ENCODE data around the gene SSTR3.

SSTR3 gene

DNA sequence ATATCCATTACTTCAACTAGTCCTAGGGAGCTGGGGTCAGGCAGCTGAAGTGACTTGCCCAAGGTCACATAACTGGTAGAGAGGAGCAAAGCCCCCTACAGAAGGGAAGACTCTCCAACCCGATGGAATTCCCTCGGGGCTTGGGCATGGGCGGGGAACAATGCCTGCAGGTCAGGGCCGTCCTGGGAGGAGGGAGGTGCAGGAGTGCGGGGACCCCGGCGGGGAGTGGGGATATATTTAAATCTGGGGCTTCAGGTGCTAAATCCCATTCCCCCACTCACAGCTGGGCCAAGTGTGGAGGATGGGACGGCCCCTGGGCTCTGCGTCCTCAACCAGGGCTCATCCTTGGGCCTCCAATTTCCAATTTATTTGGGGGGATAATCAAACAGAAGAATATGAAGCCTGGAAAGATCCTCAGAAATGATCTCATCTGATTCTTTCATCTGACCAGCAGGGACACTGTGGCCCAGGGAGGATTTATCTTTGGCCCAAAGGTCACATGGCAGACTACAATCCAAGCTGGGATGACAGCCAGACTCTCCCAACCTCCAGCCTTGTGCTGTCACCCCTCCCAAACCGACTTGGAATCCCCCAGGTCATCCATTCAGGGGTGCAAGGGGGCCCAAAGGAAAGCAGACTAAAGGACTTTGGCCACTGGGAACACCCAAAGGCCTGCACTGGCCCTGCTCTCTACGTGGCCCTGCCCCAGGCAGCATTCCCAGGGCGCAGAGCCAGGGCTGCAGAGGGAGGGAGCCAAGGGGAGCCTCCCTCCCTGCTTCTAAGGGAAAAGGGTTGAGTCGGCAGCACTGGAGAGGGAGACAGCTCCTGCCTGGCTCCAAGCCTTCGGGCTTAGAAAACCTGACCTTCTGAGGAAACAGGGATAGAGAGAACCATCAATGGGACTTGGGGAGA, 15.5 kb downstream of the SSTR3 start:
- peak; percentile 91 for DNase-seq (ENCODE audit: low read depth)
- TF ChIP-seq, protein P1, sequence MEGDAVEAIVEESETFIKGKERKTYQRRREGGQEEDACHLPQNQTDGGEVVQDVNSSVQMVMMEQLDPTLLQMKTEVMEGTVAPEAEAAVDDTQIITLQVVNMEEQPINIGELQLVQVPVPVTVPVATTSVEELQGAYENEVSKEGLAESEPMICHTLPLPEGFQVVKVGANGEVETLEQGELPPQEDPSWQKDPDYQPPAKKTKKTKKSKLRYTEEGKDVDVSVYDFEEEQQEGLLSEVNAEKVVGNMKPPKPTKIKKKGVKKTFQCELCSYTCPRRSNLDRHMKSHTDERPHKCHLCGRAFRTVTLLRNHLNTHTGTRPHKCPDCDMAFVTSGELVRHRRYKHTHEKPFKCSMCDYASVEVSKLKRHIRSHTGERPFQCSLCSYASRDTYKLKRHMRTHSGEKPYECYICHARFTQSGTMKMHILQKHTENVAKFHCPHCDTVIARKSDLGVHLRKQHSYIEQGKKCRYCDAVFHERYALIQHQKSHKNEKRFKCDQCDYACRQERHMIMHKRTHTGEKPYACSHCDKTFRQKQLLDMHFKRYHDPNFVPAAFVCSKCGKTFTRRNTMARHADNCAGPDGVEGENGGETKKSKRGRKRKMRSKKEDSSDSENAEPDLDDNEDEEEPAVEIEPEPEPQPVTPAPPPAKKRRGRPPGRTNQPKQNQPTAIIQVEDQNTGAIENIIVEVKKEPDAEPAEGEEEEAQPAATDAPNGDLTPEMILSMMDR (IDR thresholded peaks at IDR 0.05; ENCODE audit: low read length, missing control alignments) = no peak
- H3K4me3 ChIP-seq (replicated peaks; ENCODE audit: low read depth, low read length) = no peak overlapping the region

DNA sequence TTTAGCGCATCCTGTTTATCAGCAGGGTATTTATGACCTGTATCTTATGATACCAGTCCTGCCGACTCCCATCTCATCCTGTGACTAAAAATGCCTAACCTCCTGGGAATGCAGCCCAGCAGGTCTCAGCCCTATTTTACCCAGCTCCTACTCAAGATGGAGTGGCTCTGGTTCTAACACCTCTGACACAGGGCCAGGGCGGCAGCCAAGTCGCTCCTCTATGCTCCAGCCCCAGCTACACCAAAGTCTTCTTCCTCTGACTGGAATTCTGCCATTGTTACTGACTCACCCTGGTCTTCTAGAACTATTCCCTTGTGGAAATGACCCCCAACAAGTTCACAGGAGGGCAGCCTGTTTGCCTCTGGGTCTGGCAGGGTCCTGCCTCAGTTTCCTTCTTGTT, 16.4 kb downstream of the SSTR3 start:
- DNase-seq (ENCODE audit: low read depth) = no peak
- H3K4me3 ChIP-seq (replicated peaks; ENCODE audit: low read depth, low read length) = no peak overlapping the region
- TF ChIP-seq, protein P1 (IDR thresholded peaks at IDR 0.05; ENCODE audit: low read length, missing control alignments) = no peak

DNA sequence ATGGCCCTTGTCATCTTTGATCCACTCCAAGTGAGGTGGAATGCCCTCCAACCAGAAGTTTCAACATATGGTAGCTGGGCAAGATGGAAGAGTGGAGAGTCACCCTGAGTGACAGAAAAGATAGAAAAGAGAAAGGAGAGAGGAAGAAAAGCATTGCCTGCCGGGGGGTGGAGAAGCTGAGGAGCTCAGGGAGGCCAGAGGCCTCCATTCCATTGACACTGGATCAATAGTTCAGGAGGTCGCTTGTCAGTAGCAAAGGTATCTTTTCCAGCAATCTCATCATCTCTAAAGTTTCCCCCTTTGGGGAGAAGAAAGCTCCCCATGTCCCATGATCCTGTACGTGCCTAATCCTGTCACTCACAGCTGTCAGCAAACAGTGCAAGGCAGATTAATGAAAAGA, 17.5 kb downstream of the SSTR3 start:
- no peak for DNase-seq (ENCODE audit: low read depth)
- H3K4me3 ChIP-seq (replicated peaks; ENCODE audit: low read depth, low read length) = no peak overlapping the region
- TF ChIP-seq, protein P1 (IDR thresholded peaks at IDR 0.05; ENCODE audit: low read length, missing control alignments) = no peak

DNA sequence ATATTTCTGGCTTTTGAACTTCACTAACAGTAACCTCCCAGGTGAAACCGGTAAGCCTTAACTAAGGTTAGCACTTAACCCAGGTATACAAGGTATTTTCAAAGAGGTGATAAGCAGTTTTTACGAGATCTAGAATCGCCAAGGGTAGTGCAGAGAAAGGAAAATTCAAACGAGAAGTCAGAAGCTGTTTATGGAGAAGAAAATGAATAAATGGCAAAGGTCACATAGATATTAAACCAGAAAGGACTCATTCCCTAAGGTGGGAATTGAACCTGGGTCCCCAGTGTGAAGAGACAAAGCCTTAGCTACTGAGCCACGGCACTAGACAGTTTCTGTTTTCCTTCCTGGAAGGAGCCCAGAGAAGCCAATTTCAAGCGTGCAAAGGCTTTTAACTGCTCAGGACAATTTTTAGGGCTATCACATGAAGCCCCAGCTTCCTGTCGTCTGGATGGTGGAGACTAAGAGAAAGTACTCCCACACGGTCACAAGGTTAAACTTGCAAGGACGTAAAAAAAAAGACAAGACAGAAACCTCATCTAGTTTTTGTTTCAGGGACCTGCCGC, 18.6 kb downstream of the SSTR3 start:
- no peak overlapping the region for H3K4me3 ChIP-seq (replicated peaks; ENCODE audit: low read depth, low read length)
- DNase-seq (ENCODE audit: low read depth) = peak; percentile 67
- TF ChIP-seq, protein P1 (IDR thresholded peaks at IDR 0.05; ENCODE audit: low read length, missing control alignments) = no peak

DNA sequence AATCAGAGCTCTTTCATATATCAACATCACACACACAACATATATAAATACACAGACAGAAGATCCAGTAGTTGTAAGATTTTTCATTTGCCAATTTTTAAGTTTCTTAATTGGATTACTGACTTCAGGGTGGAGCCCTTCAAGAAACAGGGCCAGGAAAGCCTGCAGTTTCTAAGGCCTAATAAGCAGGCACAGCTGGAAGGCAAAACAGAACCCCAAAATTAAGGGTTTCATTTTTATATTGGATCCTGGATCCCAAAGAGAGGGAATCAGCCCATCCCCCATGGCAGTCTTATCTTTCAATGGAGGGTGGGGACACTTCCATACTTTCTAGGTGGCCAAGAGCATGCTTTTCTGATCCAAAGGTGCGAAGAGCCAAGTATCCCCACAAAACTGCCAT, 19.5 kb downstream of the SSTR3 start:
- H3K4me3 ChIP-seq (replicated peaks; ENCODE audit: low read depth, low read length) = no peak overlapping the region
- no peak for DNase-seq (ENCODE audit: low read depth)
- TF ChIP-seq, protein P1 (IDR thresholded peaks at IDR 0.05; ENCODE audit: low read length, missing control alignments) = no peak

DNA sequence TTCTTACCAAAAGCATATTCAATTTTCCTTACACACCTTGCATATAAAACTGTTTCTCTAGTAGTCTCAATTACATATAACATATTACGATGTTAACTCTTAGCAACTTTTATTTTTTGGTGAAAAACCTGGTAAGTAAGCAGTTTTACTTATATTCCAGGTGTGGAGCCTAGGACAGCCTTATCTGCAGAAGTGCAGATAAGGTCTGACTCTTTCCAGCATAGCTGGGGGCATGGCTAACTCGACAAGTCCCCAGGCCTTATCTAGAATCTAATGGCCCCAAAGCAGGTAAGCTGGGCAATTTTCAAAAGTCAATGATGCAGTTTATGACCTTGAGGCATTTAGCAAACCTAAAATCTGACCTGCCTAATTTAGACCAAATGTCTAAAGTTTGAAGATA, 20.1 kb downstream of the SSTR3 start:
- DNase-seq (ENCODE audit: low read depth) = no peak
- no peak overlapping the region for H3K4me3 ChIP-seq (replicated peaks; ENCODE audit: low read depth, low read length)
- TF ChIP-seq, protein P1 (IDR thresholded peaks at IDR 0.05; ENCODE audit: low read length, missing control alignments) = no peak
